ENCODE data around the gene MECR.
A peak's percentile ranks its signal among the peaks of the same experiment; 100 is the strongest.

Gene MECR

DNA sequence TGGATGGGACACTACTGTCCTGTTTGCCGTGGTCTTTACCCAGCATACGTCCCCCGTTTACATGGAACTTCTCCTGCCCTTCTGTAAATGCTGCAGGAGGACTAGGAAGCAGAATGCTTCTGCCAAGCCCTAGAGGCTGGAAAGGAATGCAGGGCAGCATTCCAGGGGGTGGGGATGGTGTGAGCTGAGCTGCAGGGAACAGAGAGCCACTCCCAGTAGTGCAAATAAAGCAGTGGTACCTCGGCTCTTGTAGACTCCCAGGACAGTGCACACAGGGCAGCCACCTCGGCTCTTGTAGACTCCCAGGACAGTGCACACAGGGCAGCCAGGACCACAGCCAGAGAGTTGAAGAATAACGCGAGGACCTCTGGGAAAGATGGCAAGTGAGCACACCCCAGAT is 41.0 kb upstream of the MECR start:
- TF ChIP-seq, protein P1, sequence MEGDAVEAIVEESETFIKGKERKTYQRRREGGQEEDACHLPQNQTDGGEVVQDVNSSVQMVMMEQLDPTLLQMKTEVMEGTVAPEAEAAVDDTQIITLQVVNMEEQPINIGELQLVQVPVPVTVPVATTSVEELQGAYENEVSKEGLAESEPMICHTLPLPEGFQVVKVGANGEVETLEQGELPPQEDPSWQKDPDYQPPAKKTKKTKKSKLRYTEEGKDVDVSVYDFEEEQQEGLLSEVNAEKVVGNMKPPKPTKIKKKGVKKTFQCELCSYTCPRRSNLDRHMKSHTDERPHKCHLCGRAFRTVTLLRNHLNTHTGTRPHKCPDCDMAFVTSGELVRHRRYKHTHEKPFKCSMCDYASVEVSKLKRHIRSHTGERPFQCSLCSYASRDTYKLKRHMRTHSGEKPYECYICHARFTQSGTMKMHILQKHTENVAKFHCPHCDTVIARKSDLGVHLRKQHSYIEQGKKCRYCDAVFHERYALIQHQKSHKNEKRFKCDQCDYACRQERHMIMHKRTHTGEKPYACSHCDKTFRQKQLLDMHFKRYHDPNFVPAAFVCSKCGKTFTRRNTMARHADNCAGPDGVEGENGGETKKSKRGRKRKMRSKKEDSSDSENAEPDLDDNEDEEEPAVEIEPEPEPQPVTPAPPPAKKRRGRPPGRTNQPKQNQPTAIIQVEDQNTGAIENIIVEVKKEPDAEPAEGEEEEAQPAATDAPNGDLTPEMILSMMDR (conservative IDR thresholded peaks at IDR 0.05; ENCODE audit: low read length): no peak
- peak overlapping the region; percentile 25 for H3K4me3 ChIP-seq (ENCODE audit: low read length)
- DNase-seq (ENCODE audit: low read depth): peak; percentile 84

DNA sequence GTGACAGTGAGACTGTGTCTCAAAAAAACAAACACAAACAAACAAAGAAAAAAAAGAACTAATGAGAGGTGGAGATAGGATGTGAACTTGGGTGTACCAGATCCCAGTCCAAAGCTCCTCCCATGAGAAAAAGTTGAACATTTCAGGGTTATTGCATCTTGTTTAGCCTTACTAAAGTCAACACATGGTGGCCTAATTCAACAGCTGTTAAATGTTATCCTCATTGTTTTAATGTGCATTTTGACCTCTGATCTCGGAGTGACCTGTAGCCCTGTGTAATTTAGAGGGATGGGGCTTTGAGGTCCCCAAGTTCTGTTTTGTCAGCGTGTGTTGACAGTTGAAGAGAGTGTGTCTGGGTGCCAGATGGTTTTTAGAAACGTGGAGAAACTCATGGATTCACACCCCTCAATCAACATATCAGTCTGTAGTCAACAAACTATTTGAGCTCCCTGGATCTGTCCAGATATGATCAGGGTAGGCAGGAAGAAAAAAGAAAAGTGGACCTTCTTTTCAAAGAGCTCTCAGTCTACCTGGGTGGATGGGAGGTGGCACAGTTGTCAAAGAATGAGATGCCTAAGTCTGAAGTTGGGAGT is 40.3 kb upstream of the MECR start:
- peak; percentile 59 for DNase-seq (ENCODE audit: low read depth)
- no peak overlapping the region for H3K4me3 ChIP-seq (ENCODE audit: low read length)
- TF ChIP-seq, protein P1 (conservative IDR thresholded peaks at IDR 0.05; ENCODE audit: low read length): no peak

DNA sequence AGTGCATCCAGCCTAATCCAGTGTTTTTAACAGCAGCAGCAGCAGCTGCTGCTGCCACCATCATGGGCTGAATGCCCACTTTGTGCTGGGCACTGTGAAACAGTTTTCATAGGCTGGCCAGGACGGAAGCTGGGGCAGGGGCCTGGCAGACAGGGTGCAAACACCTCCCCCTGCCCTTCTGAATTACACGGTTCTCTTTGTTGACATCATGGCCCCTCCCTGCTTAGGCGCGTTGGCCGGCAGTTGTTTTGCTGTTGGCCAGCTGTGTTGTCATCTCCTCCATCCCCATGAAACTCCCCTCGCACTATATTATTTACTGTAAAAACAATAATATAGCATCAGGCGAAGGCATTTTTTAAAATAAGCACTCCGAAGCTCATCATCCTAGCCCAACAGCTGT is 38.6 kb upstream of the MECR start:
- no peak for DNase-seq (ENCODE audit: low read depth)
- TF ChIP-seq, protein P1 (conservative IDR thresholded peaks at IDR 0.05; ENCODE audit: low read length): no peak
- no peak overlapping the region for H3K4me3 ChIP-seq (ENCODE audit: low read length)

DNA sequence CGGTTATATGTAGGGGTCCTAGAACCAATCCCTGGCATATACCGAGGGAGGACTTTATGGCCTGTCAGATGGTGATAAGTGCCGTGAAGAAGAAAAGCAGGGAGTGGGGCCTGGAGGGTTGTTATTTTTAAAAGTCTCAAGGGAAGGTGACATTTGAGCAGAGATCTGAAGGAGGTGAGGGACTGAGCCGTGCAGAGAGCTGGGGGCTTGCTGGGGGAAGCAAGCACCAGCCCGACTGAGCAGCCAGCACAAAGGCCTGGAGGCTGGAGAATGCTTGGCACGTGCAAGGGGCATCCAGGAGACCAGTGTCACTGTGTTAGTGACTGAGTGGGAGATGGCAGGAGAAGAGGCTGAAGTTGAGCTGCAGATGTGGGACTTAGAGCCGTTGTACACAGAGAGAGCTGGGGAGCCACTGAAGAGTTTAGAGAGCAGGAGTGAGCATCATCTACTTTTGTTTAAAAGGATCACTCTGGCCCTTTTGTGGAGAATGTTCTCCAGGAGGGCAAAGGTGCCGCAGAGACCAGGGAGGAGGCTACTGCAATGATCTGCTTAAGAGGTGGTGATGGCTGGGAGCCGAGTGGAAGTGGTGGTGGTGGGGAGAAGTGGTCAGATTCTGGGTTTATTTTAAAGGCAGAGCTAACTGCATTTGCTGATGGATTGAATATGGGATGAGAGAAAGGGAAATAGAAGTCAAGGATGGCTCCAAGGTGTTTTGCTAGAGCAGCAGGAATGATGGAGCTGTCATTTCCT is 36.8 kb upstream of the MECR start:
- DNase-seq (ENCODE audit: low read depth): no peak
- TF ChIP-seq, protein P1 (conservative IDR thresholded peaks at IDR 0.05; ENCODE audit: low read length): no peak
- H3K4me3 ChIP-seq (ENCODE audit: low read length): no peak overlapping the region

DNA sequence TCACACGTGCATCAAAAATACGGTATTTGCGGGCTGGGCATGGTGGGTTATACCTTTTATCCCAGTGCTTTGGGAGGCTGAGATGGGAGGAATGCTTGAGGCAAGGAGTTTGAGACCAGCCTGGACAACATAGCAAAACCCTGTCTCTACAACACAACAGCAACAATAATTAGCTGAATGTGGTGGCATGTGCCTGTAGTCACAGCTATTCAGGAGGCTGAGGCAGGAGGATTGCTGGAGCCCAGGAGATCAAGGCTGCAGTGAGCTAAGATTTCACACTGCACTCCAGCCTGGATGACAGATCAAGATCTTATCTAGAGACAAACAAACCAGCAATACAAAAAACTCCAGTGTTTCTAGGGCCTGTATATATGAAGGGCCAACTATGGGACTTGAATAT is 36.2 kb upstream of the MECR start:
- DNase-seq (ENCODE audit: low read depth): no peak
- H3K4me3 ChIP-seq (ENCODE audit: low read length): no peak overlapping the region
- TF ChIP-seq, protein P1 (conservative IDR thresholded peaks at IDR 0.05; ENCODE audit: low read length): no peak

DNA sequence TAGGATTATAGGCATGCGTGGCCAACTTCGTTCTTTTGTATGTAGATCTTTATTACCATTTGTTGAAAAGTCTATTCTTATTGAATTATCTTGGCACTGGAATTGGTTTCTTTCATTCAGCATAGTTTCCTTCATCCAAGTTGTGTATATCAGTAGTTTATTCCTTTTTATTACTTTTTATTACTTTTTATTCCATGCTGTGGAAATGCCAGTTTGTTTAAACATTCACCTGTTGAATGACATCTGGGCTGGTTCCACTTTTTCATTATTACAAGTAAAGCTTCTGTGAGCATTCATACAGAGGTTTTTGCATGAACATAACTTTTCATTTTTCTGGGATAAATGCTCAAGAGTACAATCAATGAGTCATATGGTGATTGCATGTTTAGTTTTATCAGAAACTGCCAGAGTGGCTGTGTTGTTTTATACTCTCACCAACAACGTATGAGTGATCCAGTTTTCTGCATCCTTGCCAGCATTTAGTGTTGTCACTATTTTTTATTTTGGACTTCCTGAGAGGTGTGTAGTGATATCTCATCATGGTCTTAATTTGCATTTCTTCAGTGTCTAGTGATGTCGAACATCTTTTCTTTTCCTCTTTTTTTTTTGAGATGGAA is 34.1 kb upstream of the MECR start:
- TF ChIP-seq, protein P1 (conservative IDR thresholded peaks at IDR 0.05; ENCODE audit: low read length): no peak
- H3K4me3 ChIP-seq (ENCODE audit: low read length): no peak overlapping the region
- DNase-seq (ENCODE audit: low read depth): peak; percentile 61

DNA sequence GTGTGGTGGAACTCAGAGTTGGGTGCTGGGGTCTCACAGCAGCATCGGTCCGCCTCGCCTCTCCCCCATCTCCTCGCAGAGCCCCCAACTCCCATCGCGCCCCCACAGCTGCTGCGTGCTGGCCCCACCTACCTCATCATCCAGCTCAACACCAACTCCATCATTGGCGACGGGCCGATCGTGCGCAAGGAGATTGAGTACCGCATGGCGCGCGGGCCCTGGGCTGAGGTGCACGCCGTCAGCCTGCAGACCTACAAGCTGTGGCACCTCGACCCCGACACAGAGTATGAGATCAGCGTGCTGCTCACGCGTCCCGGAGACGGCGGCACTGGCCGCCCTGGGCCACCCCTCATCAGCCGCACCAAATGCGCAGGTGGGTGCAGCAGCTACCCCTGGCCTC is 29.8 kb upstream of the MECR start:
- H3K4me3 ChIP-seq (ENCODE audit: low read length): peak overlapping the region; percentile 53

More for the DNA sequence above, 29.8 kb upstream of the MECR start:
- TF ChIP-seq, protein P1 (conservative IDR thresholded peaks at IDR 0.05; ENCODE audit: low read length): no peak
- DNase-seq (ENCODE audit: low read depth): no peak

Data from AG10803 (cell line).